HG02943 (cell line): ENCODE measurements around the gene OR51Q1.

Experiments used
- ATAC-seq: cut with Tn5 transposase; IDR thresholded peaks from one replicate; pipeline ENCODE4 v1.9.1; 2021; ENCODE audit warnings: mild to moderate bottlenecking, low read depth, moderate library complexity; ENCODE audit not compliant: unreplicated experiment

The OR51Q1 gene

GRCh38 chr11:5421811-5422210 is at the start of gene OR51Q1:
OR51Q1 (plus strand) TSS chr11:5422111; CDS start chr11:5422201, 90 bp downstream.
- ATAC-seq: no peak

- peak; percentile 96 for ATAC-seq
These were observed 41.1 kb upstream of the OR51Q1 start for GRCh38 chr11:5380740-5381342.

GRCh38 chr11:5383576-5383975 is 38.3 kb upstream of the OR51Q1 start, which contains the start of gene OR51M1:
OR51M1 (plus strand) TSS chr11:5383812; CDS start chr11:5389399, 5,587 bp downstream.
- no peak for ATAC-seq

GRCh38 chr11:5384335-5384734 is 37.6 kb upstream of the OR51Q1 start:
- no peak for ATAC-seq

GRCh38 chr11:5390210-5390609 is 31.7 kb upstream of the OR51Q1 start:
- no peak for ATAC-seq

- no peak for ATAC-seq
These were observed 27.8 kb upstream of the OR51Q1 start for GRCh38 chr11:5394091-5394490.

GRCh38 chr11:5398936-5399335 is 23.0 kb upstream of the OR51Q1 start:
- no peak for ATAC-seq

- ATAC-seq: no peak
These were observed 16.7 kb upstream of the OR51Q1 start for GRCh38 chr11:5405173-5405572.

GRCh38 chr11:5420993-5421392 is 918 bp upstream of the OR51Q1 start:
- no peak for ATAC-seq

GRCh38 chr11:5423131-5423530 is 1.2 kb downstream of the OR51Q1 start:
- no peak for ATAC-seq

- no peak for ATAC-seq
These were observed 19.5 kb downstream of the OR51Q1 start, which contains the start of gene OR51I1 for GRCh38 chr11:5441414-5441813. OR51I1 (minus strand) TSS chr11:5441514; CDS start chr11:5441514, 0 bp downstream.

- ATAC-seq: no peak
These were observed 22.0 kb downstream of the OR51Q1 start for GRCh38 chr11:5443835-5444393.

- no peak for ATAC-seq
These were observed 27.1 kb downstream of the OR51Q1 start, which contains the start of gene OR51I2 for GRCh38 chr11:5449023-5449422. OR51I2 (plus strand) TSS chr11:5449323; CDS start chr11:5453489, 4,166 bp downstream.

- no peak for ATAC-seq
These were observed 27.5 kb downstream of the OR51Q1 start for GRCh38 chr11:5449432-5449831.

- ATAC-seq: no peak
These were observed 39.2 kb downstream of the OR51Q1 start for GRCh38 chr11:5460983-5461621.

- ATAC-seq: no peak
These were observed 45.6 kb downstream of the OR51Q1 start for GRCh38 chr11:5467527-5467926.
